Mesothelial cell of epicardium (in vitro differentiated cells): Measurements from ENCODE around the gene HIGD2B. TPM values are rescaled to one million over a fixed set of nuclear protein-coding genes. Genes with fewer than 3 reads are reported as not detected.

Source experiments
- DNase-seq, 2 experiments: peaks; one replicate each; pipeline ENCODE4 v3.0.0; 2021; ENCODE audit warnings: low spot score in 2 of 2; ENCODE audit not compliant: unreplicated experiment in 2 of 2
- H3K27ac Mint-ChIP-seq: 2 replicates; pipeline ENCODE4 v1.8.0; 2021; ENCODE audit warnings: mixed read lengths
- H3K27me3 Mint-ChIP-seq: 2 replicates; pipeline ENCODE4 v1.8.0; 2021; ENCODE audit warnings: low read depth, mixed read lengths
- H3K36me3 Mint-ChIP-seq: 2 replicates; pipeline ENCODE4 v1.8.0; 2021; ENCODE audit warnings: mixed read lengths
- H3K4me1 Mint-ChIP-seq: 2 replicates; pipeline ENCODE4 v1.8.0; 2021; ENCODE audit warnings: mixed read lengths
- H3K4me3 Mint-ChIP-seq: 2 replicates; pipeline ENCODE4 v1.8.0; 2021; ENCODE audit warnings: mild to moderate bottlenecking, moderate library complexity, mixed read lengths
- H3K9me3 Mint-ChIP-seq: 2 replicates; pipeline ENCODE4 v1.8.0; 2021; ENCODE audit warnings: mixed read lengths
- CTCF ChIP-seq: fragments of 200-600 bp; sonication (generic); IDR thresholded peaks from one replicate; pipeline ENCODE4 v1.5.0; 2021; ENCODE audit warnings: antibody characterized with exemption; ENCODE audit not compliant: unreplicated experiment
- total RNA-seq: library from RNA; stranded (reverse); gene quantifications from 3 replicates; pipeline ENCODE4 v1.2.1, GENCODE V29; 2021

HIGD2B gene, protein sequence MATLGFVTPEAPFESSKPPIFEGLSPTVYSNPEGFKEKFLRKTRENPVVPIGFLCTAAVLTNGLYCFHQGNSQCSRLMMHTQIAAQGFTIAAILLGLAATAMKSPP
- not detected in 3 replicates for total RNA-seq

DNA sequence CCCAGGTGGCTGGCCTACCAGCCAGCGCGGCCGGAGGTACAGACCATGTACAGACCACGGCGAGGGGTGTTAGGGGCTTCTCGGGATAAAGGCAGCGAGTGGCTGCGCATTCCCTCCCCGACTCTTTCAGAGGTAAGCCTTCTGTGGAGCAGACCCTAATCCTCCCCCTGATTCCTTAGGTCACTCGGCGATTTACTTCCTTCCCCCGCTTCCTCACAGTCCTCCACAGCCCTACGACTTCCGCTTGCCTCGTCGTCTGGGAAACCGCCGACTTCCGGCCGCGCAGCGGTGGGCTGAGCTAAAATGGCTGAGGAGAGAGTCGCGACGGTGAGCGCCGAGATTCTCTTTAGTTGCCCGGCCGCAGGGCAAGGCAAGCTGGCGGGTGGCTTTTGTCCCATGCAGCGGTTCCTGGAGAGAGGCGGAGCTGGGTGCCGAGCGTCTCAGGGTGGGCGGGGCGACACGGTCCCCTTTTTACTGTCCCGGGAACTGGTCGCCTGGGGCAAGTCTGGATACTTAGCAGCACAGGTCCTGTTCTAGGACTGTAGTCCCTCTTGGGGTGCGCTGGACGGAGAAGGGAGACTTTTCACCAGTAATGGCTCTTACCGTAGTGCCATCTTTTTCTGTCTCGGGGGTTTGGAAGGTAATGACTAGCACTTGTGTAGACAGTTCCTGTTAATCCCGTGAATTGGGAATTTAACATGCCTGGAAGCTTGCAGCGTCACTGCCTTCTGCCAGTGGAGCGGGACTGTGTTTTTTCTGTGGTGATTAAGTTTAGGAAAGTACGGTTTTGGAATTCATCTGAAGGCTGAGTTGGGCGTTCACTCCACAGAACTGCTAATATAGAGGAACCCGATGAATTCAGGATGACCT lies at the start of gene HIGD2B, which contains the start of gene BBS4:
TSS of gene HIGD2B (minus strand) at position 258 of the 870 bp plus-strand sequence. CDS start 9,808 bp downstream, outside the sequence.
TSS of gene BBS4 (plus strand) at position 283 of the 870 bp plus-strand sequence. CDS start at position 304, 21 bp downstream.
- peak; percentile 71 to 87 for DNase-seq
- peak within 1 kb of the TSS; percentile 99 for H3K27ac Mint-ChIP-seq
- H3K4me3 Mint-ChIP-seq = peak within 1 kb of the TSS; percentile 96
- peaks cover 10% of the 10 kb centered on the region for H3K4me1 Mint-ChIP-seq
- TF ChIP-seq CTCF = no peak
- H3K27me3 Mint-ChIP-seq = peaks cover 2% of the 10 kb centered on the region
- H3K9me3 Mint-ChIP-seq = no peaks in the 10 kb centered on the region
- no peaks in the 10 kb centered on the region for H3K36me3 Mint-ChIP-seq

- H3K9me3 Mint-ChIP-seq = no peaks in the 10 kb centered on the region
- H3K27ac Mint-ChIP-seq = no peak overlapping the region
- no peak for DNase-seq
- H3K27me3 Mint-ChIP-seq = no peaks in the 10 kb centered on the region
- TF ChIP-seq CTCF = no peak
- H3K36me3 Mint-ChIP-seq = peaks cover 48% of the 10 kb centered on the region
- H3K4me3 Mint-ChIP-seq = no peak overlapping the region
- no peaks in the 10 kb centered on the region for H3K4me1 Mint-ChIP-seq
Observed at GRCh38 chr15:72735111-72735510, 49.1 kb upstream of the HIGD2B start.

DNA sequence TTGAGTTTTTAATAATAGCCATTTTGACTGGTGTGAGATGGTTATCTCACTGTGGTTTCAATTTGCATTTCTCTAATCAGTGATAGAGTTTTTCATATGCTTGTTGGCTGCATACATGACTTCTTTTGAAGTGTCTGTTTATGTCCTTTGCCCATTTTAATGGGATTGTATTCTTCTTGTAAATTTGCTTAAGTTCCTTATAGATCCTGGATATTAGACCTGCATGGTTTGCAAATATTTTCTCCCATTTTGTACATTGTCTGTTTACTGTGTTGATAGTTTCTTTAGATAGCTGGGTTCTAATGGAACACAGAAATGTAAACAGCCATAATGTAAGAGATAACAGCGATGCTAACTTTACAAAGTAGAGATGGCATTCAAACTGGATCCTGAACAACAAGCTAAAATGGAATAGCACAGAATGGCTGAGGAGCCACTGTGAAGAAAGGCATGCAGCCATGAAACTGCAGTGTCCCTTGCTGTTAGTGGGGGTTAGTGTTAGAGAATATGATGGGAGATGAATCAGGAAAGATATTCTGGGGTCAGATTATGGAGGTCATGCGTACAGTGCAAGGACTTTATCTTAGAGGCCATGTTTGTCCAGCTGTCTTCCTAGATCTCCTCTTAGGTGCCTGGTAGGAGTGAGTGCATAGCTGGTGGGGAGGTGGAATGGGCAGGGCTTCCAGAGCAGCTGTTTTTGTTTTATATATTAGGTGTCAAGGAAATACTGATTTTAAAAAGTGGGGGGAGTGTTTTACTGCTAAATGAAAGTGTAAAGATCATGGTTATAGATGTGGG lies 48.2 kb upstream of the HIGD2B start:
- H3K27me3 Mint-ChIP-seq = no peaks in the 10 kb centered on the region
- no peak for DNase-seq
- H3K9me3 Mint-ChIP-seq = no peaks in the 10 kb centered on the region
- no peak overlapping the region for H3K27ac Mint-ChIP-seq
- H3K4me3 Mint-ChIP-seq = no peak overlapping the region
- H3K4me1 Mint-ChIP-seq = no peaks in the 10 kb centered on the region
- peaks cover 40% of the 10 kb centered on the region for H3K36me3 Mint-ChIP-seq
- no peak for TF ChIP-seq CTCF

DNA sequence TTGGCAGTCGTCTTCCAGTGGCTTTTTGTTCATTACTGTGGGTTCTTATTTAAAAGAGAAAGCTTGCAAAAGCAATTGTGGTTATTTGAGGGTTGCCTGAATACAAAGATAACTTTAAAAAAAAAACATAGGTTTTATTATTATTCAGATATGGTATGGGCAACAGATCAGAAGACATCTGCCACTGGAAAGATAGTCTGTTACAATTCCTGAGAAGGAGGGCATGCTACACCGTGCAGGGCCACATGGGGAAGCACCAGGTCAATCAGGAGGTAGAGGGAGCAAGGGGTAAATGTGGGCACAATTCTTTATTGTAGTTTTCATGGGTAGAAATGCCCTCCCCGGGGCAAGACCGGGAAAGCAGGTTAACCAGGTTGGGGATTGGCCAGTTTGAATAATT lies 46.5 kb upstream of the HIGD2B start:
- H3K27me3 Mint-ChIP-seq = no peaks in the 10 kb centered on the region
- no peaks in the 10 kb centered on the region for H3K9me3 Mint-ChIP-seq
- no peak overlapping the region for H3K27ac Mint-ChIP-seq

More for the DNA sequence above, 46.5 kb upstream of the HIGD2B start:
- H3K4me1 Mint-ChIP-seq = no peaks in the 10 kb centered on the region
- DNase-seq = no peak
- H3K36me3 Mint-ChIP-seq = peaks cover 28% of the 10 kb centered on the region
- no peak for TF ChIP-seq CTCF
- no peak overlapping the region for H3K4me3 Mint-ChIP-seq
